HepG2 (cell line): ENCODE results near the gene ACSS3. TPM values are rescaled to one million over a fixed set of nuclear protein-coding genes. Genes with fewer than 3 reads are reported as not detected.

ENCODE experiments used
- ATAC-seq: fragments of 200-7000 bp; cut with Tn5 transposase; 3 replicates; pipeline ENCODE4 v1.9.1; 2020; ENCODE audit warnings: mild to moderate bottlenecking, moderate library complexity
- BruUV-seq: library from RNA; stranded (reverse); fragments of 400-500 nt; replicated peaks from 2 replicates; lab custom pipeline; 2021; lab: Mats Ljungman, UMichigan
- CTCF ChIA-PET: fragments of 300-600 bp; formaldehyde crosslinking; extraction: SDS; loops from one replicate; lab custom pipeline; 2021; ENCODE audit warnings: low total read pairs, inconsistent platforms, low intra/inter-chr PET ratio; lab: Yijun Ruan, JAX
- POLR2A ChIA-PET: fragments of 350-600 bp; sonication (Branson Sonifier 250); formaldehyde crosslinking; loops from one replicate; lab custom pipeline; 2020; ENCODE audit warnings: antibody characterized with exemption, inconsistent platforms; lab: Yijun Ruan, JAX
- DNase-seq: peaks from one replicate; pipeline ENCODE4 v3.0.0-alpha.2; 2015; ENCODE audit warnings: low spot score
- FAIRE-seq: peaks from 3 replicates; lab custom pipeline; 2011; peaks lifted over from hg19 to GRCh38; lab: Jason Lieb, UNC
- H2AFZ ChIP-seq: one replicate; pipeline ENCODE4 v1.6.1; 2011; ENCODE audit warnings: low read length, inconsistent platforms
- H3K27ac ChIP-seq: fragments of 300-600 bp; 3 replicates; pipeline ENCODE4 v1.8.0; 2011; ENCODE audit warnings: mixed run types, mild to moderate bottlenecking, mixed read lengths, low read length, inconsistent platforms; ENCODE audit not compliant: insufficient read depth; ENCODE audit errors: extremely low read length
- H3K27me3 ChIP-seq, 2 experiments: fragments of 200-600 bp in 1 of 2; 2 replicates in 1 of 2; 3 replicates in 1 of 2; pipeline versions ENCODE4 v1.6.0 to v1.8.0; 2011; ENCODE audit warnings: low read length in 2 of 2, mild to moderate bottlenecking in 2 of 2, moderate library complexity in 2 of 2, inconsistent platforms in 1 of 2; ENCODE audit not compliant: insufficient read depth in 2 of 2, control insufficient read depth in 1 of 2
- H3K36me3 ChIP-seq, 2 experiments: fragments of 200-600 bp in 1 of 2; replicated peaks in 1 of 2; 2 replicates in 1 of 2; 3 replicates in 1 of 2; pipeline versions ENCODE4 v1.5.1 to v1.8.0; 2011; ENCODE audit warnings: low read length in 2 of 2, inconsistent platforms in 1 of 2; ENCODE audit not compliant: insufficient read depth in 2 of 2, control insufficient read depth in 1 of 2
- H3K4me1 ChIP-seq: 2 replicates; pipeline ENCODE4 v1.5.1; 2012; ENCODE audit warnings: low read length, inconsistent platforms; ENCODE audit not compliant: insufficient read depth
- H3K4me2 ChIP-seq: 2 replicates; pipeline ENCODE4 v1.6.0; 2011; ENCODE audit warnings: low read depth, low read length, inconsistent platforms
- H3K4me3 ChIP-seq, 3 experiments: fragments of 200-600 bp in 1 of 3; sonication (generic), shearing (Covaris generic) in 1 of 3; replicated peaks in 1 of 3; 2 replicates each; pipeline ENCODE4 v1.5.1; 2011 to 2016; ENCODE audit warnings: low read length in 3 of 3, inconsistent platforms in 2 of 3, low read depth in 2 of 3, mild to moderate bottlenecking in 2 of 3, control low read depth in 1 of 3, mixed read lengths in 1 of 3; ENCODE audit not compliant: insufficient read depth in 1 of 3
- H3K79me2 ChIP-seq: one replicate; pipeline ENCODE4 v1.6.1; 2011; ENCODE audit warnings: low read length, inconsistent platforms; ENCODE audit not compliant: insufficient read depth
- H3K9ac ChIP-seq: 2 replicates; pipeline ENCODE4 v1.6.0; 2011; ENCODE audit warnings: mild to moderate bottlenecking, low read depth, low read length, inconsistent platforms; ENCODE audit not compliant: insufficient read depth
- H3K9me3 ChIP-seq: 2 replicates; pipeline ENCODE4 v1.5.1; 2012; ENCODE audit warnings: mild to moderate bottlenecking, low read length
- H4K20me1 ChIP-seq: 2 replicates; pipeline ENCODE4 v1.6.0; 2011; ENCODE audit warnings: inconsistent platforms, mild to moderate bottlenecking, low read length, moderate library complexity; ENCODE audit not compliant: insufficient read depth
- AGO2 ChIP-seq: fragments of 200-400 bp; formaldehyde crosslinking; optimal IDR thresholded peaks from 2 replicates; pipeline ENCODE3; 2017; ENCODE audit warnings: mild to moderate bottlenecking, low read depth, low read length, moderate library complexity
- ARNTL ChIP-seq: sonication (generic); formaldehyde crosslinking; IDR thresholded peaks from 2 replicates; pipeline ENCODE4 v1.4.0; 2020; ENCODE audit warnings: mild to moderate bottlenecking, missing genetic modification reagents
- MAFF ChIP-seq: IDR thresholded peaks from 2 replicates; pipeline ENCODE4 v1.6.1; 2011; ENCODE audit warnings: low read depth, low read length, improper control_type of control experiment
- MAFK ChIP-seq, 2 experiments: IDR thresholded peaks in 1 of 2; conservative IDR thresholded peaks in 1 of 2; 2 replicates each; pipeline ENCODE4 v1.6.1; 2011; ENCODE audit warnings: improper control_type of control experiment in 2 of 2, low read length in 2 of 2
- MEIS2 ChIP-seq: sonication (generic); formaldehyde crosslinking; IDR thresholded peaks from 2 replicates; pipeline ENCODE4 v1.9.0; 2021; ENCODE audit warnings: mild to moderate bottlenecking, missing genetic modification reagents
- RBM22 ChIP-seq: fragments of 200-400 bp; formaldehyde crosslinking; optimal IDR thresholded peaks from 2 replicates; pipeline ENCODE3; 2017; ENCODE audit warnings: mild to moderate bottlenecking, low read length, moderate library complexity
- RFX3 ChIP-seq: IDR thresholded peaks from 2 replicates; pipeline ENCODE4 v1.6.1; 2016; ENCODE audit warnings: missing biosample characterization, missing genetic modification reagents
- ZBTB44 ChIP-seq: sonication (generic); formaldehyde crosslinking; IDR thresholded peaks from 2 replicates; pipeline ENCODE4 v1.4.0; 2020; ENCODE audit warnings: missing genetic modification reagents
- ZNF674 ChIP-seq: sonication (generic); formaldehyde crosslinking; IDR thresholded peaks from 2 replicates; pipeline ENCODE4 v1.5.0; 2020; ENCODE audit warnings: low read depth, mild to moderate bottlenecking, missing genetic modification reagents
- ZNF746 ChIP-seq: sonication (generic); formaldehyde crosslinking; IDR thresholded peaks from 2 replicates; pipeline ENCODE4 v1.8.0; 2022; ENCODE audit warnings: mild to moderate bottlenecking, missing genetic modification reagents
- WGBS: methylation state at CpG from one replicate; pipeline ENCODE4 v1.1.6; 2017; ENCODE audit warnings: low lambda C conversion rate; 5-methylcytosine and 5-hydroxymethylcytosine counted together
- in situ Hi-C: cut with HindIII; loops from 2 replicates; pipeline ENCODE4 v1.10.0; 2017; ENCODE audit warnings: low pct_unique_long_range_greater_than_20kb; ENCODE audit not compliant: extremely low pct_ligation_motif_present
- intact Hi-C: fragments of 100-400 bp; cut with micrococcal nuclease; formaldehyde crosslinking; loops from one replicate; pipeline ENCODE4 v1.10.0; 2022; ENCODE audit not compliant: unreplicated experiment
- polyA plus RNA-seq, 8 experiments: library from polyadenylated mRNA; depleted of rRNA in 3 of 8; stranded (reverse) in 7 of 8; unstranded in 1 of 8; fragments of >200 nt; fragmentation: Illumina TruSeq in 4 of 8; extraction: Trizol in 4 of 8; gene quantifications; 2 replicates each; pipeline versions ENCODE4 v1.2.1 to v1.2.3, GENCODE V29; 2011 to 2016; ENCODE audit warnings: low read depth in 4 of 8, missing spikeins in 1 of 8, mixed read lengths in 1 of 8; ENCODE audit not compliant: insufficient read depth in 1 of 8
- total RNA-seq, 5 experiments: library from RNA; depleted of rRNA; stranded (reverse); fragments of >200 nt; fragmentation: Illumina TruSeq; extraction: Trizol; gene quantifications; 2 replicates each; pipeline ENCODE4 v1.2.3, GENCODE V29; 2016; ENCODE audit warnings: low read depth in 1 of 5

ACSS3 gene
- total and polyA plus RNA-seq, 2 of the 13 experiments (the other 11 are each of a cell fraction or from before 2014, with no cell fraction given), result 79.5 to 86.3 TPM

GRCh38 chr12:81162391-81163136 lies 84.7 kb downstream of the ACSS3 start:
- ATAC-seq (peak; percentile 45), DNase-seq (no peak), FAIRE-seq (no peak)
- CTCF ChIA-PET, result no interaction called here
- H3K9me3 ChIP-seq, result no peaks in the 10 kb centered on the region
- POLR2A ChIA-PET, result no interaction called here
- H3K4me2 ChIP-seq, result no peak overlapping the region
- in situ Hi-C loops (no loop called here), intact Hi-C loops (no loop called here)
- H3K4me3 ChIP-seq, result no peak overlapping the region
- H2AFZ ChIP-seq, result no peak overlapping the region
- no peaks in the 10 kb centered on the region for H4K20me1 ChIP-seq
- no peaks in the 10 kb centered on the region for H3K79me2 ChIP-seq
- peaks cover 14 to 47% of the 10 kb centered on the region in 2 experiments for H3K36me3 ChIP-seq
- no TSS peak for BruUV-seq
- H3K27ac ChIP-seq, result no peak overlapping the region
- TF ChIP-seq ZBTB44, result no peak
- TF ChIP-seq AGO2, result peak; percentile 77
- TF ChIP-seq RFX3, result no peak
- TF ChIP-seq ARNTL, result no peak
- peak; percentile 63 for TF ChIP-seq RBM22
- TF ChIP-seq ZNF674 (CRISPR knock-in tag), result no peak
- H3K27me3 ChIP-seq, result no peaks in the 10 kb centered on the region
- WGBS, result 83% methylated on average over 1 of the region's 4 CpGs
- no peak overlapping the region for H3K9ac ChIP-seq
- H3K4me1 ChIP-seq, result no peaks in the 10 kb centered on the region

- ATAC-seq (no peak), FAIRE-seq (no peak), DNase-seq (no peak)
- no peaks in the 10 kb centered on the region for H4K20me1 ChIP-seq
- H3K36me3 ChIP-seq, result peaks cover 9 to 37% of the 10 kb centered on the region in 2 experiments
- ChIA-PET POLR2A (no interaction called here), CTCF (interaction anchor here (0.6 kb wide), 1 partner anchor 25 kb away, joined by 3 read pairs; no protein-coding TSS in a partner anchor)
- no peak overlapping the region for H3K4me2 ChIP-seq
- intact Hi-C loops, result no loop called here
- no peaks in the 10 kb centered on the region for H3K4me1 ChIP-seq
- no peak overlapping the region for H3K9ac ChIP-seq
- no peaks in the 10 kb centered on the region for H3K27me3 ChIP-seq
- H3K79me2 ChIP-seq, result no peaks in the 10 kb centered on the region
- in situ Hi-C loops, result no loop called here
- H2AFZ ChIP-seq, result no peak overlapping the region
- peak; percentile 99 for TF ChIP-seq MAFF
- TF ChIP-seq ZNF746 (CRISPR knock-in tag), result no peak
- peak; percentile 99 to 100 for TF ChIP-seq MAFK (conservative IDR thresholded peaks at IDR 0.05 in 1 of 2, IDR thresholded peaks at IDR 0.05 in 1 of 2; ENCODE audit: low read length in 2 of 2)
- no peak for TF ChIP-seq MEIS2
- no TSS peak for BruUV-seq
- H3K27ac ChIP-seq, result no peak overlapping the region
- H3K4me3 ChIP-seq, result no peak overlapping the region
- H3K9me3 ChIP-seq, result no peaks in the 10 kb centered on the region
Measured at GRCh38 chr12:81164827-81165226, 86.9 kb downstream of the ACSS3 start.
